ENCODE measurements around the gene ALDH1A2. TPM values are rescaled to one million over a fixed set of nuclear protein-coding genes. Genes with fewer than 3 reads are reported as not detected.
"Not testable (repeated sequence)": the region's sequence is repeated elsewhere in the genome, so short reads cannot be mapped to it uniquely, and the experiment has no call there.

ALDH1A2 gene
- total RNA-seq, 1 donor from 2014 or later: 9.3 TPM

DNA sequence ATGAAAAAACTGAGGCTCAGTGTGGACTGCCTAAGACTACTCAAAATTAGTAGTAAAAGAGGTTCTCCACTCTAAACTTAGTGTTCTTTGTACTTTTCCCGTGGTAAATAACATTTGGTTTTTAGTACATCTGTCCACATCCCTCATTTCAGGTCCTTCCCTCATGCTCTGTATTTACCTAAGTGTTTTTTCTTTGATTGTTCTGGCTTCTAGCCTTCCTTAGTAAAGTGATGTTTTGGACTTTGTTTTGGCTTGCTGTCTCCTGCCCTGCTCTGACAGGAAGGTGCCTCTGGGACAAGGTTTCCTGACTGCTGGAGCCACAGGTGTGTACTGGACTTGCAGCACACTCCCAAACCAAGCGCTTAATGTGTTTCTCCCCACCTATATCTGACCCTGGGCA is 29.9 kb upstream of the ALDH1A2 start:
- Histone ChIP-seq H3K36me3 (no peaks in the 10 kb centered on the region), H3K27me3 (no peaks in the 10 kb centered on the region), H3K4me3 (no peak overlapping the region), H3K4me1 (no peaks in the 10 kb centered on the region), H3K9me3 (no peaks in the 10 kb centered on the region), H3K27ac (no peak overlapping the region)
- no peak for DNase-seq (ENCODE audit: low spot score in 2 of 2)
- intact Hi-C loops (cut with DNase I): no loop called here
- TF ChIP-seq, protein P1, sequence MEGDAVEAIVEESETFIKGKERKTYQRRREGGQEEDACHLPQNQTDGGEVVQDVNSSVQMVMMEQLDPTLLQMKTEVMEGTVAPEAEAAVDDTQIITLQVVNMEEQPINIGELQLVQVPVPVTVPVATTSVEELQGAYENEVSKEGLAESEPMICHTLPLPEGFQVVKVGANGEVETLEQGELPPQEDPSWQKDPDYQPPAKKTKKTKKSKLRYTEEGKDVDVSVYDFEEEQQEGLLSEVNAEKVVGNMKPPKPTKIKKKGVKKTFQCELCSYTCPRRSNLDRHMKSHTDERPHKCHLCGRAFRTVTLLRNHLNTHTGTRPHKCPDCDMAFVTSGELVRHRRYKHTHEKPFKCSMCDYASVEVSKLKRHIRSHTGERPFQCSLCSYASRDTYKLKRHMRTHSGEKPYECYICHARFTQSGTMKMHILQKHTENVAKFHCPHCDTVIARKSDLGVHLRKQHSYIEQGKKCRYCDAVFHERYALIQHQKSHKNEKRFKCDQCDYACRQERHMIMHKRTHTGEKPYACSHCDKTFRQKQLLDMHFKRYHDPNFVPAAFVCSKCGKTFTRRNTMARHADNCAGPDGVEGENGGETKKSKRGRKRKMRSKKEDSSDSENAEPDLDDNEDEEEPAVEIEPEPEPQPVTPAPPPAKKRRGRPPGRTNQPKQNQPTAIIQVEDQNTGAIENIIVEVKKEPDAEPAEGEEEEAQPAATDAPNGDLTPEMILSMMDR (IDR thresholded peaks at IDR 0.05): no peak

- no peak for DNase-seq (ENCODE audit: low spot score in 2 of 2)
- no peaks in the 10 kb centered on the region for H3K9me3 ChIP-seq
- no peaks in the 10 kb centered on the region for H3K4me1 ChIP-seq
- no peaks in the 10 kb centered on the region for H3K36me3 ChIP-seq
- H3K4me3 ChIP-seq: no peak overlapping the region
- TF ChIP-seq, protein P1 (IDR thresholded peaks at IDR 0.05): no peak
- no peaks in the 10 kb centered on the region for H3K27me3 ChIP-seq
- intact Hi-C loops (cut with DNase I): no loop called here
- no peak overlapping the region for H3K27ac ChIP-seq
Measured at GRCh38 chr15:58087871-58088270, 22.4 kb upstream of the ALDH1A2 start.

GRCh38 chr15:58086491-58086890 is 21.0 kb upstream of the ALDH1A2 start:
- intact Hi-C loops (cut with DNase I): no loop called here
- H3K9me3 ChIP-seq: no peaks in the 10 kb centered on the region
- H3K27me3 ChIP-seq: no peaks in the 10 kb centered on the region
- H3K4me1 ChIP-seq: no peaks in the 10 kb centered on the region
- TF ChIP-seq, protein P1 (IDR thresholded peaks at IDR 0.05): no peak
- H3K4me3 ChIP-seq: no peak overlapping the region
- DNase-seq (ENCODE audit: low spot score in 2 of 2): no peak
- no peaks in the 10 kb centered on the region for H3K36me3 ChIP-seq
- no peak overlapping the region for H3K27ac ChIP-seq

DNA sequence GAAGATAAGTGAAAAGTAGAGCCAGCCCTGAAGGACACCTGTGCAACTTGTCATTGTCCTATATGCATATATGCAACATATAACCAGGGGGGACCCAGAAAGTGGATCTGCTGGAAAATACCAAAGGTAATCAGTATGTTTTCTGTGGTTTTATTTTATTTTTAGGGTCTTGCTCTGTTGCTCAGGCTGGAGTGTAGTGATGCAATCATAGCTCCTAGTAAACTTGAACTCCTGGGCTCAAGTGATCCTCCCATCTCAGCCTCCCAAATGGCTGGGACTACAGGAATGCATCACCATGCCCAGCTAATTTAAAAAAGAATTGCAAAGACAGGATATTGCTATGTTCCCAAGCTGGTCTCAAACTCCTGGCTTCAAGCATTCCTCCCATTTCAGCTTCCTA is 18.0 kb upstream of the ALDH1A2 start:
- Histone ChIP-seq H3K36me3 (no peaks in the 10 kb centered on the region), H3K4me1 (no peaks in the 10 kb centered on the region), H3K4me3 (no peak overlapping the region), H3K27ac (no peak overlapping the region), H3K27me3 (no peaks in the 10 kb centered on the region), H3K9me3 (no peaks in the 10 kb centered on the region)
- DNase-seq (ENCODE audit: low spot score in 2 of 2): no peak
- intact Hi-C loops (cut with DNase I): no loop called here
- TF ChIP-seq, protein P1 (IDR thresholded peaks at IDR 0.05): no peak

DNA sequence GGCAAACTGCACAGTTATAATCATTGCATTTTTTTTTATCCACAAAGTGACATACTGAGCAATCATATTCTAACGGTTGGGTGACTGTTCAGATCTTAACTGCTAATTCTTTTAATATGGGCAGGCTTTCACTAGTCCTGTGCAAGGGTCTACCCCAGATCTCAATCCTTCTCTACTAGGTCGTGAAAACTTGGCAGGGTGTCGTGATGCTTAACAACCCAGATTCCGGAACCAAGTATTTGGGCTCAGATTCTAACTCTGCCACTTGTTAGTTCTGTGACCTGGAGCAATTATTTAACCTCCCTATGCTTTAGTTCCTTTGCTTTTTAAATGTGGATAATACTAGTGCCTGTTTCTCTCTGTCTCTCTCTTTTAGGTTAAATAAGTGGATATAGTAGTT is 16.4 kb upstream of the ALDH1A2 start:
- no peak for DNase-seq (ENCODE audit: low spot score in 2 of 2)
- TF ChIP-seq, protein P1 (IDR thresholded peaks at IDR 0.05): no peak
- Histone ChIP-seq H3K36me3 (no peaks in the 10 kb centered on the region), H3K4me3 (no peak overlapping the region), H3K27ac (no peak overlapping the region), H3K27me3 (no peaks in the 10 kb centered on the region), H3K4me1 (no peaks in the 10 kb centered on the region), H3K9me3 (no peaks in the 10 kb centered on the region)
- intact Hi-C loops (cut with DNase I): no loop called here

GRCh38 chr15:58081456-58081855 is 15.9 kb upstream of the ALDH1A2 start:
- Histone ChIP-seq H3K27ac (no peak overlapping the region), H3K36me3 (no peaks in the 10 kb centered on the region), H3K9me3 (no peaks in the 10 kb centered on the region), H3K4me1 (no peaks in the 10 kb centered on the region), H3K27me3 (no peaks in the 10 kb centered on the region), H3K4me3 (no peak overlapping the region)
- intact Hi-C loops (cut with DNase I): no loop called here
- TF ChIP-seq, protein P1 (IDR thresholded peaks at IDR 0.05): no peak
- DNase-seq (ENCODE audit: low spot score in 2 of 2): no peak

DNA sequence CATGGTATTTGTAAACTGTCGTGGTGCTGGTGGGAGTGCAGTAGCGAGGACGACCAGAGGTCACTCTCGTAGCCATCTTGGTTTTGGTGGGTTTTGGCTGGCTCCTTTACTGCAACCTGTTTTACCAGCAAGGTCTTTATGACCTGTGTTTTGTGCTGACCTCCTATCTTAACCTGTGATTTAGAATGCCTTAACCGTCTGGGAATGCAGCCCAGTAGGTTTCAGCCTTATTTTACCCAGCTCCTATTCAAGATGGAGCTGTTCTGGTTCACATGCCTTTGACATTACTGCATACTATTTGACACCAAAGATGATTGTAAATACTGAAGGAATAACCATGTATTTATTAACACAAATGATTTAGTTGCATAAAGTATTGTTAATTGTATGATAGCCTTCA is 15.4 kb upstream of the ALDH1A2 start:
- H3K36me3 ChIP-seq; H3K27ac ChIP-seq; H3K27me3 ChIP-seq; H3K4me1 ChIP-seq; H3K4me3 ChIP-seq; H3K9me3 ChIP-seq; DNase-seq (ENCODE audit: low spot score in 2 of 2); intact Hi-C loops (cut with DNase I): not testable (repeated sequence)

Measured in ascending aorta (tissue), 2 donors.